A549 (cell line): ENCODE results near the gene IRF2BPL. TPM values are rescaled to one million over a fixed set of nuclear protein-coding genes. Genes with fewer than 3 reads are reported as not detected.

Experiments
- ATAC-seq, 2 experiments: fragments of 200-7000 bp in 1 of 2; fragments of >200 bp in 1 of 2; cut with Nextera tagmentation in 1 of 2; cut with Tn5 transposase in 1 of 2; 3 replicates each; pipeline versions ENCODE4 v1.8.0 to v1.9.1; 2018 to 2020; ENCODE audit warnings: mild to moderate bottlenecking in 1 of 2, moderate library complexity in 1 of 2
- CTCF ChIA-PET: fragments of 300-600 bp; sonication (Branson Sonifier 250); formaldehyde crosslinking; extraction: SDS; loops from one replicate; lab custom pipeline; 2021; ENCODE audit warnings: antibody characterized with exemption, inconsistent platforms; lab: Yijun Ruan, JAX
- POLR2A ChIA-PET: fragments of 350-600 bp; formaldehyde crosslinking; extraction: SDS; loops from one replicate; lab custom pipeline; 2021; ENCODE audit warnings: antibody characterized with exemption, inconsistent platforms; lab: Yijun Ruan, JAX
- DNase-seq, 2 experiments: peaks; one replicate each; pipeline versions ENCODE4 v3.0.0 to v3.0.0-alpha.2; 2011 to 2016; ENCODE audit warnings: low read depth in 1 of 2, low spot score in 1 of 2
- FAIRE-seq: peaks from 2 replicates; lab custom pipeline; 2011; peaks lifted over from hg19 to GRCh38; lab: Jason Lieb, UNC
- H3K27ac ChIP-seq, 2 experiments: fragments of >200 bp; sonication (Bioruptor Twin); formaldehyde crosslinking; 3 replicates each; pipeline ENCODE4 v1.5.1; 2016 to 2017
- H3K4me1 ChIP-seq: fragments of >200 bp; sonication (Bioruptor Twin); formaldehyde crosslinking; 3 replicates; pipeline ENCODE4 v1.6.1; 2016
- H3K4me2 ChIP-seq: fragments of >200 bp; sonication (Bioruptor Twin); formaldehyde crosslinking; 3 replicates; pipeline ENCODE4 v1.6.1; 2016
- H3K4me3 ChIP-seq: fragments of >200 bp; sonication (Bioruptor Twin); formaldehyde crosslinking; 3 replicates; pipeline ENCODE4 v1.5.1; 2016
- H3K9me3 ChIP-seq: fragments of >200 bp; sonication (Bioruptor Twin); formaldehyde crosslinking; 3 replicates; pipeline ENCODE4 v1.6.1; 2016
- BHLHE40 ChIP-seq: IDR thresholded peaks from 2 replicates; pipeline ENCODE4 v1.6.1; 2012; ENCODE audit warnings: low read depth, low read length, inconsistent platforms
- CEBPB ChIP-seq, 2 experiments: fragments of >200 bp in 1 of 2; sonication (Bioruptor Twin) in 1 of 2; formaldehyde crosslinking in 1 of 2; IDR thresholded peaks; 2 replicates each; pipeline ENCODE4 v1.6.1; 2012 to 2016
- CHD2 ChIP-seq: fragments of 150-350 bp; IDR thresholded peaks from 2 replicates; pipeline ENCODE4 v1.6.1; 2014; ENCODE audit warnings: low read length; ENCODE audit not compliant: partially characterized antibody
- CHD4 ChIP-seq: fragments of 200-600 bp; sonication (generic); IDR thresholded peaks from 2 replicates; pipeline ENCODE4 v1.6.1; 2016; ENCODE audit warnings: antibody characterized with exemption, mild to moderate bottlenecking, borderline replicate concordance
- E2F6 ChIP-seq: IDR thresholded peaks from 2 replicates; pipeline ENCODE4 v1.6.1; 2012; ENCODE audit warnings: low read depth, borderline replicate concordance
- EHMT2 ChIP-seq: fragments of 200-600 bp; sonication (generic); IDR thresholded peaks from 2 replicates; pipeline ENCODE4 v1.6.1; 2016; ENCODE audit warnings: antibody characterized with exemption, low read depth, mild to moderate bottlenecking, moderate library complexity
- EP300 ChIP-seq, 2 experiments: fragments of >200 bp; sonication (Bioruptor Twin); formaldehyde crosslinking; IDR thresholded peaks; 2 replicates in 1 of 2; 3 replicates in 1 of 2; pipeline ENCODE4 v1.6.1; 2016 to 2017
- GATA3 ChIP-seq: IDR thresholded peaks from 2 replicates; pipeline ENCODE4 v1.6.1; 2012; ENCODE audit warnings: borderline replicate concordance
- HDAC2 ChIP-seq: fragments of 200-600 bp; sonication (generic); IDR thresholded peaks from 2 replicates; pipeline ENCODE4 v1.6.1; 2016
- HES2 ChIP-seq: fragments of >200 bp; sonication (Bioruptor Twin); formaldehyde crosslinking; IDR thresholded peaks from 2 replicates; pipeline ENCODE4 v1.6.1; 2016
- HMGXB4 ChIP-seq: fragments of 250-450 bp; sonication (Bioruptor Pico); IDR thresholded peaks from 2 replicates; pipeline ENCODE4 v1.5.0; 2021; ENCODE audit warnings: mild to moderate bottlenecking, moderate library complexity, borderline replicate concordance
- HOXA7 ChIP-seq: fragments of 250-450 bp; sonication (Bioruptor Pico); IDR thresholded peaks from 2 replicates; pipeline ENCODE4 v1.5.0; 2020; ENCODE audit warnings: mild to moderate bottlenecking, moderate library complexity
- HOXB13 ChIP-seq: fragments of 250-450 bp; sonication (Bioruptor Pico); IDR thresholded peaks from 2 replicates; pipeline ENCODE4 v1.5.0; 2020; ENCODE audit warnings: low read depth, mild to moderate bottlenecking, moderate library complexity
- JUNB ChIP-seq: fragments of >200 bp; sonication (Bioruptor Twin); formaldehyde crosslinking; IDR thresholded peaks from 2 replicates; pipeline ENCODE4 v1.6.1; 2016
- KDM1A ChIP-seq: fragments of 200-600 bp; sonication (generic); IDR thresholded peaks from 2 replicates; pipeline ENCODE4 v1.6.1; 2016; ENCODE audit warnings: low read depth, mild to moderate bottlenecking
- KDM5A ChIP-seq: fragments of 200-600 bp; sonication (generic); IDR thresholded peaks from 2 replicates; pipeline ENCODE4 v1.6.1; 2016; ENCODE audit warnings: antibody characterized with exemption, mild to moderate bottlenecking
- NFE2L2 ChIP-seq: fragments of 150-350 bp; conservative IDR thresholded peaks from 2 replicates; pipeline ENCODE4 v1.6.1; 2014; ENCODE audit warnings: low read length
- NPAS2 ChIP-seq: fragments of 250-450 bp; sonication (Bioruptor Pico); IDR thresholded peaks from 2 replicates; pipeline ENCODE4 v1.8.0; 2022; ENCODE audit warnings: mild to moderate bottlenecking, moderate library complexity, borderline replicate concordance
- PBX3 ChIP-seq: IDR thresholded peaks from 2 replicates; pipeline ENCODE4 v1.6.1; 2012
- POLR2AphosphoS2 ChIP-seq: conservative IDR thresholded peaks from 2 replicates; pipeline ENCODE4 v1.6.1; 2012; ENCODE audit warnings: low read length, improper control_type of control experiment, inconsistent platforms
- RAD21 ChIP-seq, 2 experiments: fragments of >200 bp in 1 of 2; sonication (Bioruptor Twin) in 1 of 2; formaldehyde crosslinking in 1 of 2; IDR thresholded peaks in 1 of 2; conservative IDR thresholded peaks in 1 of 2; 2 replicates in 1 of 2; 3 replicates in 1 of 2; pipeline ENCODE4 v1.6.1; 2012 to 2018; ENCODE audit warnings: inconsistent platforms in 1 of 2
- RFX5 ChIP-seq: fragments of 450-650 bp; IDR thresholded peaks from 2 replicates; pipeline ENCODE4 v1.7.1; 2014; ENCODE audit warnings: antibody characterized with exemption, mild to moderate bottlenecking, moderate library complexity
- SMC3 ChIP-seq: fragments of >200 bp; sonication (Bioruptor Twin); formaldehyde crosslinking; IDR thresholded peaks from 3 replicates; pipeline ENCODE4 v1.6.1; 2018; ENCODE audit warnings: inconsistent platforms
- TFCP2L1 ChIP-seq: fragments of 250-450 bp; sonication (Bioruptor Pico); IDR thresholded peaks from 2 replicates; pipeline ENCODE4 v1.5.0; 2021; ENCODE audit warnings: mild to moderate bottlenecking
- TP53 ChIP-seq: fragments of 250-450 bp; sonication (Bioruptor Pico); IDR thresholded peaks from 2 replicates; pipeline ENCODE4 v1.5.0; 2021; ENCODE audit warnings: mild to moderate bottlenecking, moderate library complexity
- USF2 ChIP-seq: fragments of 450-650 bp; IDR thresholded peaks from 2 replicates; pipeline ENCODE4 v1.6.1; 2014; ENCODE audit warnings: antibody characterized with exemption
- ZC3H11A ChIP-seq: fragments of 450-650 bp; IDR thresholded peaks from 2 replicates; pipeline ENCODE4 v1.6.1; 2014; ENCODE audit warnings: antibody characterized with exemption, mild to moderate bottlenecking
- WGBS: methylation state at CpG from one replicate; pipeline ENCODE4 v1.1.6; 2017; ENCODE audit errors: missing lambda C conversion rate; 5-methylcytosine and 5-hydroxymethylcytosine counted together
- polyA plus RNA-seq, 4 experiments: library from polyadenylated mRNA; depleted of rRNA in 3 of 4; stranded (reverse); fragments of >200 nt; fragmentation: RNase III in 1 of 4; extraction: RNeasy Plus Mini Kit Qiagen cat#74134 plus additional on column Dnase treatment in 1 of 4; gene quantifications; 2 replicates in 3 of 4; 3 replicates in 1 of 4; pipeline ENCODE4 v1.2.3, GENCODE V29; 2011 to 2017

Gene IRF2BPL
- polyA plus RNA-seq, 2 of the 4 experiments (the other 2 are of a cell fraction), result 18.1 to 28.3 TPM

GRCh38 chr14:77044783-77045237 lies 16.3 kb upstream of the IRF2BPL start:
- Histone ChIP-seq H3K9me3 (no peaks in the 10 kb centered on the region), H3K27ac (peak overlapping the region; percentile 90 to 99), H3K4me1 (peaks cover 66% of the 10 kb centered on the region), H3K4me3 (no peak overlapping the region), H3K4me2 (peak overlapping the region; percentile 63)
- ChIA-PET POLR2A (interaction anchor here (0.8 to 4.3 kb wide), 8 partner anchors 11 to 141 kb away, joined by 3 to 44 read pairs (median 4); partner anchors contain the start of gene IRF2BPL), CTCF (interaction anchor here (0.6 to 13.6 kb wide), 14 partner anchors 8 to 172 kb away, joined by 3 to 182 read pairs (median 8); partner anchors contain the start of gene IRF2BPL)
- FAIRE-seq, result no peak
- peak in 1 of 2 experiments; percentile 70 for DNase-seq
- 13% methylated on average over 2 of the region's 2 CpGs for WGBS
- TF ChIP-seq TFCP2L1 (CRISPR knock-in tag), result no peak
- TF ChIP-seq NPAS2, result no peak
- TF ChIP-seq USF2, result no peak
- peak; percentile 20 to 57; a peak in 2 of 5 replicates for TF ChIP-seq EP300 (IDR thresholded peaks at IDR 0.05)
- TF ChIP-seq KDM5A, result no peak
- TF ChIP-seq CEBPB (IDR thresholded peaks at IDR 0.05), result peak; percentile 39 to 80; a peak in 3 of 4 replicates
- no peak for TF ChIP-seq RFX5
- no peak for TF ChIP-seq EHMT2
- peak; percentile 52; the same call in 1 of the 2 replicates for TF ChIP-seq GATA3
- TF ChIP-seq JUNB, result no peak
- no peak for TF ChIP-seq RAD21 (conservative IDR thresholded peaks at IDR 0.05 in 1 of 2, IDR thresholded peaks at IDR 0.05 in 1 of 2)
- TF ChIP-seq HOXA7 (CRISPR knock-in tag), result no peak
- peak in 1 of 2 experiments; percentile 24; a peak in 3 of 6 replicates for ATAC-seq

- H3K27ac ChIP-seq, result peak overlapping the region; percentile 90 to 99
- ATAC-seq (no peak), DNase-seq (no peak), FAIRE-seq (no peak)
- H3K4me2 ChIP-seq, result peak overlapping the region; percentile 63
- peaks cover 74% of the 10 kb centered on the region for H3K4me1 ChIP-seq
- POLR2A ChIA-PET, result interaction anchor here (0.8 to 4.3 kb wide), 5 partner anchors 10 to 140 kb away, joined by 3 to 44 read pairs (median 4); partner anchors contain the start of gene IRF2BPL
- TF ChIP-seq HMGXB4 (no peak), KDM5A (no peak), ZC3H11A (no peak), HOXB13 (CRISPR knock-in tag) (no peak), KDM1A (no peak), SMC3 (no peak), NFE2L2 (no peak), USF2 (no peak), POLR2AphosphoS2 (no peak), CHD2 (no peak), HES2 (no peak), HDAC2 (no peak), CHD4 (no peak), TP53 (no peak), PBX3 (no peak), E2F6 (no peak), JUNB (no peak), BHLHE40 (no peak)
- no peaks in the 10 kb centered on the region for H3K9me3 ChIP-seq
- WGBS, result 83% methylated on average over 8 of the region's 8 CpGs
- CTCF ChIA-PET, result interaction anchor here (1.3 to 13.6 kb wide), 10 partner anchors 9 to 171 kb away, joined by 3 to 182 read pairs (median 10); partner anchors contain the start of gene IRF2BPL
- no peak overlapping the region for H3K4me3 ChIP-seq
Observed at GRCh38 chr14:77043984-77044485, 15.5 kb upstream of the IRF2BPL start.
